GM12872 (cell line): ENCODE results near the gene TSPAN19.

ENCODE experiments used
- CTCF ChIP-seq: IDR thresholded peaks from 3 replicates; pipeline ENCODE4 v1.5.1; 2011; ENCODE audit warnings: low read depth, mild to moderate bottlenecking, low read length, moderate library complexity; ENCODE audit not compliant: insufficient read depth

The TSPAN19 gene

GRCh38 chr12:85058339-85058738 lies 22.3 kb upstream of the TSPAN19 start:
- TF ChIP-seq CTCF = no peak

GRCh38 chr12:85057370-85057963 lies 21.4 kb upstream of the TSPAN19 start:
- TF ChIP-seq CTCF = peak; percentile 75

- TF ChIP-seq CTCF = no peak
Observed at GRCh38 chr12:85043829-85044228, 7.8 kb upstream of the TSPAN19 start.

GRCh38 chr12:85041395-85041794 lies 5.3 kb upstream of the TSPAN19 start:
- no peak for TF ChIP-seq CTCF

- TF ChIP-seq CTCF = no peak
Observed at GRCh38 chr12:85036733-85037132, 656 bp upstream of the TSPAN19 start.

GRCh38 chr12:85029456-85029855 lies 6.6 kb downstream of the TSPAN19 start:
- peak; percentile 8; the same call in 1 of the 3 replicates for TF ChIP-seq CTCF

- TF ChIP-seq CTCF = no peak
Observed at GRCh38 chr12:85018098-85018497, 18.0 kb downstream of the TSPAN19 start.
